Head of caudate nucleus (tissue), 42 donors: ENCODE measurements around the gene EME2.
A peak's percentile ranks its signal among the peaks of the same experiment; 100 is the strongest.

Experiments
- DNase-seq, 42 donors: peaks; one replicate each; pipeline versions ENCODE4 v3.0.0 to v3.0.0-alpha.2; 2020 to 2021; ENCODE audit warnings: mixed read lengths in 7 of 42
- intact Hi-C: fragments of 100-400 bp; cut with DNase I; formaldehyde crosslinking; loops from one replicate; pipeline ENCODE4 v1.15.0; 2022

Gene EME2

DNA sequence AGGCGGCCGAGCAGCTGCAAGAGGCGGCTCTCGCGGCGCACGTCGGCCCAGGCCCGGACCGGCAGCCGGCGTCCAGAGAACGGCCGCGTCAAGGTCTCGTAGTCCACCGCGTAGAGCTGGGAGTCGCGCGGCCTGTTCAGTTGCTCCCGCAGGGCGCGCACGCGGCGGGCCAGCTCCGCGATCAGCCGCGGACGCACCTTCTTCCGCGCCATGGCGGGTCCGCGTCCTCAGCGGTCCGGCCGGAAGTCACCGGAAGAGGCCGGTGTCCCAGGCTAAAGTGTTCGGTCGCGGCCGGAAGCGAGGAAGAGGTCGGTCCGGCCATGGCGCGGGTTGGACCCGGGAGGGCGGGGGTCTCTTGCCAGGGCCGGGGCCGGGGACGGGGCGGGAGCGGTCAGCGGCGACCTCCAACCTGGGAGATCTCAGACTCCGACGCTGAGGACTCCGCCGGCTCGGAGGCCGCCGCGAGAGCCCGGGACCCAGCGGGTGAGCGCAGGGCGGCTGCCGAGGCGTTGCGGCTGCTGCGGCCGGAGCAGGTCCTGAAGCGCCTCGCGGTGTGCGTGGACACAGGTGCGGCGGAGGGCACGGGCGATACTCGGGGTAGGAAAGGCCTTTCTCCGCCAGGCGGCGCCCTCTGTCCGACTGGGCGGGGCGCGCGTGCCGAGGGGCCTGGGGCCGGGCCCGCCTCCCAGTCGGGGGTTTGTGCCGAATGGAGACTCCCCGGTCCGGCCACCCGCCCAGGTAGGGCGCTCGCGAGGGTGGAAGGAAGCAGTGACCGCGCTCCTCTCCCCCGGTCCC lies 495 bp downstream of the EME2 start, which contains the start of gene MRPS34:
TSS of gene MRPS34 (minus strand) at position 227 of the 795 bp plus-strand sequence. CDS start at position 212, 15 bp downstream.
- intact Hi-C loops: no loop called here

DNA sequence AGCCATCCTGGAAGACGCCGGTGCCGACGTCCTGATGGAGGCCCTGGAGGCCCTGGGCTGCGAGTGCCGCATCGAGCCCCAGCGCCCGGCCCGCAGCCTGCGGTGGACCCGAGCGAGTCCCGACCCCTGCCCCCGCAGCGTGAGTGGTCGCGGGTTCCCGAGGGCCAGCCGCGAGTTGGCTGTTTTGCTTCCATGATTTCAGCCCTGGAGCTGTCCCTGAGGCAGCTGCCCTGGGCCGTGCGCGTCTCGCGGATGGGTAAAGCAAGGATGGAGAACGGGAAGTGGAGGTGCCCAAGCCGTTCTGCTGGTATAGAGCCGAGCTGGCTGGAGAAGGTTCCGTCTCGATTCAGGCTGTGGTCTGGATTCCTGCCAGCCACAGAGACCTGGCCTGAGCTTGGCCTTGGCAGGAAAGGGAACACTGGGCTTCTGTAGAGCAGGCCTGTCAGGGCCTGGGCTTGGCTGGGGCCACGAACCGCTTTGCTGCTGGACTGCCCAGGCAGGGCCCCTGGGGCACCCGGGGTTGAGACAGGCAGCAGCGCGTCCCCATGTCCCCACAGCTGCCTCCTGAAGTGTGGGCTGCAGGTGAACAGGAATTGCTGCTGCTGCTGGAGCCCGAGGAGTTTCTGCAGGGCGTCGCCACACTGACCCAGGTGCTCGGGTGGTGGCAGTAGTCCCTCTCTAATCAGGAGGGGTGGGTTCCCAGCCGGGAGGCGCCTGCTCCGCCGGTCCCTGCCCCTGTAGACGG lies 1.3 kb downstream of the EME2 start:
- DNase-seq: peak in 17 of 42 donors; percentile 15 to 63 (median 37)
- intact Hi-C loops: no loop called here

More for the DNA sequence above, 495 bp downstream of the EME2 start, which contains the start of gene MRPS34:
- DNase-seq: peak in 41 of 42 donors; percentile 56 to 92 (median 84)

DNA sequence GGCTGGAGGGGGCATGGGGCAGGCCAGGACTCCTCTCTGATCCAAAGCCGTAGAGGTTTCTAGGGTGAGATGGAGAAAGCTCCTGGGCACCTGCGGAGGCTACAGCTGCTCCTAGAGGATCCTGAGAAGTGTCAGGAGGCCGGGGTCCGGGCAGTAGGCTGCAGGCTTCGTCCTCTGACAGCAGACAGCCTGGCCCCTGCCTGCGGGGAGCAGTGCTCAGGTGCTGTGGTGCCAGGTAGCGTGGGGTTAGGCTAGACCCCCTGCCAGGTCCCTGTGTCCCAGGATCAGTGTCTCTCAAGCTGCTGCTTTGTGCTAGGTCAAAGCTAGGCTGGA lies 1.8 kb downstream of the EME2 start:
- intact Hi-C loops: no loop called here
- DNase-seq: no peak

DNA sequence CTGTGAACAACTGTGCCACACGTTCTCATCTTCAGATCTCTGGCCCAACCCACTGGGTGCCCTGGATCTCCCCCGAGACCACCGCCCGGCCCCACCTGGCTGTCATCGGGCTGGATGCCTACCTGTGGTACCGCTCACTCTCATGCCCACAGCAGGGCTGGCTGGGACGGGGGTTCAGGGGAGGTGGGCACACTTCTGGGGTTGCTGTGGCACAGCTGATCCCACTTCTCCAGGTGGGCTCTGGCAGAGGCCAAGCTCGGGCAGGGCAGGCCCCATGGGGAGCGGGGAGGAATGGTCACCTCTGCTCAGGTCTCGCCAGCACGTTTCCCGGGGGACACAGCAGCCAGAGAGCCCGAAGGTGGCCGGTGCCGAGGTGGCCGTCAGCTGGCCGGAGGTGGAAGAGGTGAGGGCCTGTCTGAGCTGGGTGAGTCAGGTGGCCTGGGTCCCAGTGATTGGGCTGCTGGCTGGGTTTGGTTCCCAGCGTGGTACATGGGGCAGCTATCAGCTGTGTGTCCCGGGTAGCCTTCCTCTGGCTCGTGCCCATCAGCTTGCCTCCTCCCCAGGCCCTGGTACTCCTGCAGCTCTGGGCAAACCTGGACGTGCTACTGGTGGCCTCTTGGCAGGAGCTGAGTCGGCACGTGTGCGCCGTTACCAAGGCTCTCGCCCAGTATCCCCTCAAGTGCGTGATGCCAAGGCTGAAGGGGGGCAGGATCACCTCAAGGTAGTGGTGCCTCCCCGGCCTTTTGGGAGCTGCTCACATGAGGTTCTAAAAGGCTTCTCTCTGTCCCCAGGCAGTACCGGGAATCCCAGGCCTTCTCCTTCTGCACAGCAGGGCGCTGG lies 2.6 kb downstream of the EME2 start:
- intact Hi-C loops: no loop called here
- no peak for DNase-seq

DNA sequence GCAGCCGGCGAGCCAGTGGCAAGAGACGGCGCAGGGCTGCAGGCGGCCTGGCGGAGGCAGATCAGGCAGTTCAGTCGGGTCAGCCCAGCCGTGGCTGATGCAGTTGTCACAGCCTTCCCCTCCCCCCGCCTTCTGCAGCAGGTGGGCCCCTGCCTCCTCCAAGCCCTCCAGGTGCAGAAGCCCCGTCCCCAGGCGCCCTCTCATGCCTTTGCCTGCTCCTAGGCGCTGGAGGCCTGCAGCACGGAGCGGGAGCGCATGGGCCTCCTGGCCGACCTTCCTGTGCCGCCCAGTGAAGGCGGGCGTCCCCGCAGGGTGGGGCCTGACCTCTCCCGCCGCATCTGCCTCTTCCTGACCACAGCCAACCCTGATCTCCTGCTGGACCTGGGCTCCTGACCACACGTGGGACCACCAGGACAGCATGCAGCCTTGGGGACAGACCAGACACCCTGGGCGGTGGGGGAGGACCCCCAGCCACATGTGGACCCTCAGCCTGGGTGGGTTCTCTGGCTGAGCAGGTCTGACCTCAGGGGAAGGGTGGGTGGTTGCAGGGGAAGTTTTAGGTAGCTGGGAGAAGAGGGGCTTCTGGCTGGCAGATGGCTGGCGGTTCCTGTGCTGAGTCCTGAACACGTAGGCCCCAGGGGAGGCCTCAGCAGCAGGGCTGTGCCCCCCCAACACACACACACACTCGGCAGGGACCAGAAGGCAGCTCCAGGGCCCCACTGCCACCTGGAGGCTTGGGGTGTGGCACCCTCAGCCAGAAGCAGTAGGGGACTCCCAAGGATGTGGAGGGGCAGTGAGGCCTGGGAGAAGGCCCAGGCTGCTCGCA lies 3.4 kb downstream of the EME2 start:
- intact Hi-C loops: no loop called here
- DNase-seq: no peak

DNA sequence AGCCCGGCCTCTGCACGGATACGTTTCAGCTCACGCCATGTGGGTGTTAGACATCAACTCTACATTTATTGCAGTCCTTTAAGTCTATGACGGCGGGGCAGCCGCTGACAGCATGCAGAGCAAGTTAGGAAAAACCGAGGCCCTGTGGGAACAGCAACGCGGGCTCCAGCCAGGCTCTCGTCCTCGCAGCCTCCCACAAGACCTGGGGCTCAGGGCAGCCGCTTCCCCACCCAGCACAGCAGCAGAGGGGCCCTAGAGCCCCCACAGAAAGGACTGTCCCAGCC lies 4.0 kb downstream of the EME2 start:
- intact Hi-C loops: no loop called here
- no peak for DNase-seq

DNA sequence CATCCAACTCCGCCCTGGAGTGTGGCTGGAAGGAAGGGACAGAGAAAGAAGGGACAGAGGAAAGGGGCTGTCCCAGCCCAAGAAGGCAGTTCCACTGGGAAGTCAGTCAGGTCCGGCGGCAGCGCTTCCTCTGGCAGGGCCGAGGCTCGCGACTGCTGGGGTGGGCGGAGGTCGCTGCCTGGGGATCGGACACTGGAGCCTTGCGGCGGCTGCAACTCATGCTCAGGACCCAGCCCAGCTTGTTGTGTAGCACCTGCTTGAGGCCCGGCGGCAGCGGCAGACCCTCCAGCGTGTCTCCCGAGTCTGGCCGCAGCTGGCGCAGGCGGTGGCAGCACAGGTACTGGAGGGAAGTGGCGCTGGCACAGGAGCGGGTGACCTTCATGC lies 4.4 kb downstream of the EME2 start:
- intact Hi-C loops: no loop called here
- no peak for DNase-seq

DNA sequence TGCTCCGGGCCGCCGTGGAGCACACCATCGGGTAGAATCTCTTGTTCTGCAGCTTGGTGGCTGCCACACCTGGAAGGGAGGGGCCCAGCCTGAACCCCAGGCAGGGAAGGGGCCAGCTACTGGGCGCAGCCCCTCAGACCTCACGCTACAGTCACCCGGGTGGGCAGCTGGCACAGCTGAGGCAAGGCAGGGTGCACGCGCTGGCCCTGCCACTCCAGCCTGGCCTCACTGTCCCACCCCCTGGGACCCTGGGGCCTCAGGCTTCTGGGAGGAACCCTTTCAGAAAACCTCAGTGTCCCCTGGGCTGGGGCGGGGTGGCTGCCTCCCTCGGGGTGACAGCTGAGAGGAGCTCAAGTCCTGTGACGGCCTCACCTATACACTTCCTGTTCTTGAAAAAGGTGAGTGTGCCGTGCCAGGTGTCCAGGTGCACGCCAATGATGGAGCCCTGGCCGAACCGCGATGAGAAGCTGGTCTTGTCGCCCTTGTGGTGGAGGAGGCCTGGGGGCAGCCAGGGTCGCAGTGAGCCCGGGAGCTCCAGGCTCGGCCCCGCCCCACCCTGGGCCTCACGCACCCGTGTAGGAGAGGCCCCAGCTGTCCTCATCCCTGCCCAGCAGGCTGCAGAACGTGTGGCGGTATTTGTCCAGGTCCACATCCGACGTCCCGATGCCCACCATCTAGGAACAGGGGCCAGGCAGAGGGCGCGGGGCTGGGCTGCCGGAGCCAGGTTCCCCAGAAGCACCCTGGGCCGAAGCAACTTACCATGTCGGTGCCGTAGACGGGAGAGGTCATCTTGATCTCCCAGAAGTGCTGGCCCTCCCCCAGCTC lies 5.0 kb downstream of the EME2 start:
- intact Hi-C loops: no loop called here
- DNase-seq: no peak

DNA sequence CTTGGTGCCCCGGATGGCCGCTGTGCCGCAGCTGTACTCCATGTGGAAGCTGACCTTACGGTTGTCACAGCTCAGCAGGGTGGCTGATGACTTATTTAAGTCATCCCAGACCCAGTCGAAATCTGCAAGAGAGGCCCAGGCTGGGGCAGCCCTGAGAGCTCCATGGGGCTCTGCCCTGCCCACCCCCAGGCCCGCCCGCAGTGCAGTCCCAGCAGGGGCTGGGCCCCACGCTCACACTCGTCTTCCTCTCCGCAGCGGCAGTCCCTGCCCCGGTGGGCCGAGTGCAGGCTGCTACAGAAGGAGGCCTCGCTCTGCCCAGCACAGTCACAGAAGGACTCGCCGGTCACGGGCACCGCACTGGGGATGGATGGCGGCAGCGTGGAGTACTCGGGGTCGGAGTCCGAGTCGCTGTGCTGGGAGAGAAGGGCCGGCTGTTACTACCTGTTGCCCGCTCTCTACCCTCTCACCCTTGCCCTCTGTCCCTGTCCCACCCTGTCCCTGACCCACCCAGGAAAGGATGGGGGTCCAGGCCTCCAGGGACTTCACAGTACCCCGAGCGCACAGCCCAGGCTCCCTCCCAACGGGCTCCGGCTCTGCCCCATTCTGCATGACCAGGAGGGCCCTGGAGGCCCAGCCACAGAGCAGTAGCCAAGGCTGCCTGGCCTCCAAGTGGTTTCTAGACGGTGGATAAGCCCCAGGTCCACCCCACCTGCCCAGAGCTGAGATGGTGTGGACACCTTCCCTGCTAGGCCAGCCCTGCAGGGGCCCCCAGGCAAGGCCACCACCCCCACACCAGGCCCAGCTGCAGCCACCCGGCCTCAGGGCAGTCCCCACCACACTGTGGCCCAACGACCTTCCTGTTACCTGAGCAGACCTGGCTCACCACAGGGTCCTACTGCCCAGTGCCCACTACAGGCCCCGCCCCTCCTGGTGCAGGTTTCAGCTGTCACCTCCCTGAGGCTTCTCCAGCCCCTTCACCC lies 5.9 kb downstream of the EME2 start:
- intact Hi-C loops: no loop called here
- DNase-seq: no peak

DNA sequence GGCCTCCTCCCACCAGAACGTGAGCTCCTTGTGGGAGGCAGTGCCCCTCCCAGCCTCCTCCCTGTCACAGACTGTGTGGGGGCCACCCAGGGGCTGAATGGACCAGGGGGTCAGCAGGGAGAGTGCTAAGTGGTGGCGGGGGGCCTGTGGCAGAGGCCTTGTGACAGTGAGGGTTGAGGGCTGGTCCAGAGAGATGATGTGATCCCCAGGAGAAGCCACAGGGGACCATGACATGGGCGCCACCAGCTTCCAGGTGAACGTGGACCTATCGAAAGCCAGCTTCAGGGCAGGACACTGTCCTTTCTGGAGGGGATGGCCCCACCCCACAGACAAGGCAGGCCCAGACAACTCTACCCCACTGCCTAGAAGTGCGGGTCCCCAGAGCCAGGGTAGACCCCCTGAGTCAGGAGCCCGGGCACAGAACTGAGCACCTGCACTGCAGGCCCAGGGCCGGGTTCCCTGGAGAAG lies 6.7 kb downstream of the EME2 start:
- DNase-seq: no peak
- intact Hi-C loops: no loop called here

DNA sequence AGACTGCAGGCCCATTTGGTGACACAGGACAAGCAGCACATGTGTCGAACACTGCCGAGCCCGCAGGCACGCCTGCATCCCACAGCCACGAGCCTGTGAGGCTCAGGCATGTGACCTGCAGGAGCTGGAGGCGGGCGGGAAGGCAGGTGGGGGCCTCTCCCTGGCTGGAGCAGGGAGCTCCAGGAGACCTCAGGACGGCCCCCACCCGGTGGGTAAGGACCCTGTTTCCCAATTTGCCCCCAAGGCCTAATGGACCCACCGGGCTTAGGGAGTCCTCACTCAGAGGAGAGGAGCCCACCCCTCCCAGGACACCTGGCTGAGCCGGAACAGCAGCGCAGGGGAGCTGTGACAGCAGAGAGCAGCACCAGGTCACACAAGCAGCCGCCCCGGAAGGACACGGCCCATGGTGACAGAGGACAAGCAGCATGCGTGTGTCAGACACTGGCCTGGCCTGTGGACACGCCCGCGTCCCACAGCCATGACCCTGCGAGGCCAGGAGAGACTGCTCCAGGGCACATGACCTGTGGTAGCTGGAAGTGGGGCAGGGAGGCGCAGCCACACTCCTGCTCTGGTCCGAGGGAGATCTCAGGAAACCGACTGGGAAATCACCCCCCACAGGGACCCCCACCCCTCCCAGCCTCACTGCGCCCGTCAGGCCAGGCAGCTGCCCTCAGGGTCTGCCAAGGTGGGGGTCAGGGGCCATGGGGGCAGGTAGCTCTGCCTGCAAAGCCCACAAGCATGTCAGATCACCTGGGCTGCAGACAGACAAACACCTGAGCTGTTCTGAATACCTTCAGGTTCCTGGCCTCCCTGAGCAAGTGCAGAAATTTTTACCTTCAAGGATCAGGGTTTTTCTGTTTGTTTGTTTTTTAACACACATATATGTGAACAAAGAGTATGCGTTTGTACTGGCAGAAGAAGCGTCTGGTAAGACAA lies 7.4 kb downstream of the EME2 start:
- peak in 13 of 42 donors; percentile 33 to 57 (median 49) for DNase-seq
- intact Hi-C loops: no loop called here

DNA sequence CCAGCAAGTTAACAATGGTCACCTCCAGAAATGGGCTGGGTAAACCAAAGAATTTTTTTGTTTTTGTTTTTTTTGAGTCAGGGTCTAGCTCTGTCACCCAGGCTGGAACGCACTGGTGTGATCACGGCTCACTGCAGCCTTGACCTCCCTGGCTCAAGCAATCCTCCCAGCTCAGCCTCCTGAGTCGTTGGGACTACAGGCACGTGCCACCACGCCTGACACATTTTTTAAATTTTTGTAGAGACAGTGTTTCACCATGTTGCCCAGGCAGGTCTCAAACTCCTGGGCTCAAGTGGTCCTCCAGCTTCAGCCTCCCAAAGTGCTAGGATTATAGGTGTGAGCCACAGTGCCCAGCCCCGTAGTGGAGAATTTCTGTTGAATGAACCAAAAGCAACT lies 8.1 kb downstream of the EME2 start:
- intact Hi-C loops: no loop called here
- DNase-seq: no peak

DNA sequence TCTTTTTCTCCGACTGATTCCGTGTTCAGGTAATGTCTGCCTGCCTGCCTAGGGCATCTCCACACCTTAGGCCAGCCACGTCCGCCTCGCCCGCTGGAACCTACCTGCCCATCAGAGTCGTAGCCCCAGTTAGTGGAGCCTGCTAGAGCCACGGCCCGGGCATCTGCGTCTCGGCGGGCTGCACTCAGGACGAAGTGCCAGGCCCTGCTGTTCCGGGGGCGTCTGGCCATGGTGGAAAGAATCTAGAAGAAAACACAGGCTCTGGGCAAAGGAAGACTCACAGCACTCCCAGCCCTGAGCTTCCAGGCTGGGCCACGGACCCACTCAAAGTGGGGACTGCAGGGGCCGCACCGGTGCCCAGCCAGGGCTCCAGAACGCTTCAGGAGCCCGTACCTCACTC lies 8.6 kb downstream of the EME2 start:
- DNase-seq: no peak
- intact Hi-C loops: no loop called here

DNA sequence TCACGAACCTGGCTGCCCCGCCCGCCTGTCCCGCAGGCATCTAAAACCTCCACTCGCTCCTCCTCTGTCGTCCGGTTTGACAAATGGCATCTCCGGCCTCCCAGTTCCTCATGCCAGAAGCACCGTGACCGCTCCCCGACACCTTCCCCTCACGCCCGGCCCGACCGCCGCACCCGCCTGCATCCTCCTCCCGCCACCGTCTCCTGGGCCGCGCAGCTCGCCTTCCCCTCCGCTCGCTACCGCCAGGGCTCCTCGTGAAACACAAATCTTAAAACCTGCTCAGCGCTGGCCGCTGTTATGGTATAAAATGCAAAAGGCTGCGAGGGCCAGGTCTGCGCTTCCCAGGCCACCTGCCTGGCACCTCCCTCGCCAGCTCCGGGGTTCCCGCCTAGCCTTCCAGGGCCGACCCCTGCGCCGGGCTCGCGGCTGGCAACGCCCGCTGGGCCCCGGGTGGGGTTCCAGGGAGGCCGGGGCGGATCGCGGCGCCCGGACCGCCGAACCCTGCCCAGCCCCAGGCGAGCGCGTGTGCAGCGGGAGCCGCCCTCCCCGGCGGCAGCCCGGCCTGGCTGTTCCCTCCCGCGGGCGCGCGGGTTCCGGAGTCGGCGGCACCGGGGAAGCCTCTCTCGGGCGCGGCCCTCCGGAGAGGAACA lies 9.3 kb downstream of the EME2 start:
- intact Hi-C loops: no loop called here

More for the DNA sequence above, 9.3 kb downstream of the EME2 start:
- peak in 2 of 42 donors; percentile 28 to 43 for DNase-seq
